GM12873 (cell line): Measurements from ENCODE around the gene CNOT6.

Source experiments
- TF ChIP-seq, protein P1 (sequence below): IDR thresholded peaks from 2 replicates; pipeline ENCODE4 v1.5.1; 2012; ENCODE audit warnings: low read depth, mild to moderate bottlenecking, moderate library complexity, low read length, control low read depth; ENCODE audit not compliant: insufficient read depth; ENCODE audit errors: missing control alignments

Gene CNOT6

DNA sequence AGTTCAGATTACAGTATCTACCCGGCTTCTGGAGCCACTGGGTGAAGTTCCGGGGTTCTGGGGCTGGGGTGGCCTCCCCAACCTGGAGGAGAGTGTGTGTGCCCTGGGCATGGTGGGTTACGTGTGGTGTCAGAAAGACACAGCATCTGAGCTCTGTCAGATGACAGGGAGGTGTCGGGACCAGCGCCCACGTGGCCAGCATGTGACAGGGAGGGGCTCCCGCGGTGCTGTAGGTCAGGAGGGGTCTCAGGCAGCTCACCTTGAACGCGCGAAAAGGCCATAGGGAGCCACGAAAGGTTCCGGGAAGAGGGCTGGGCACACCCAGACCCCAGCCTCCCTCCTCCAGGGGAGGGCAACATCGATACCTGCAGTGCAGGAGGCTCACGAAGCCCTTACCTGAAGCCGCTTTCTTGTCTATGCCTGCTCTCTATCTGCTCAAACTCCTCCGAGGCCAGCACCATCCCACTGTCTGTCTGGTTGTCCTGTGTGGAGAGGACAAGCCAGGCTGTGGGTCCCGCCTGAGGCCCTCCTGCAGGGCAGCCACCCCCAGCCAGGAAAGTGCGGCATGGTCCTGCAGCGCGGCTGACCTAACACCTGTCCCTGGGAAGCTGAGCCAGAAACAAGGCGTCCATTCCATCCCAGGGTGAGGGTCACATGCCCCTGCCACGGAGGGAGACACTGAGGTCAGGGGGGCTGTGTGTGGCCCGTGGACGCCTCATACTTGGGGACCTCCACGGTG lies 114.6 kb downstream of the CNOT6 start:
- TF ChIP-seq, protein P1, sequence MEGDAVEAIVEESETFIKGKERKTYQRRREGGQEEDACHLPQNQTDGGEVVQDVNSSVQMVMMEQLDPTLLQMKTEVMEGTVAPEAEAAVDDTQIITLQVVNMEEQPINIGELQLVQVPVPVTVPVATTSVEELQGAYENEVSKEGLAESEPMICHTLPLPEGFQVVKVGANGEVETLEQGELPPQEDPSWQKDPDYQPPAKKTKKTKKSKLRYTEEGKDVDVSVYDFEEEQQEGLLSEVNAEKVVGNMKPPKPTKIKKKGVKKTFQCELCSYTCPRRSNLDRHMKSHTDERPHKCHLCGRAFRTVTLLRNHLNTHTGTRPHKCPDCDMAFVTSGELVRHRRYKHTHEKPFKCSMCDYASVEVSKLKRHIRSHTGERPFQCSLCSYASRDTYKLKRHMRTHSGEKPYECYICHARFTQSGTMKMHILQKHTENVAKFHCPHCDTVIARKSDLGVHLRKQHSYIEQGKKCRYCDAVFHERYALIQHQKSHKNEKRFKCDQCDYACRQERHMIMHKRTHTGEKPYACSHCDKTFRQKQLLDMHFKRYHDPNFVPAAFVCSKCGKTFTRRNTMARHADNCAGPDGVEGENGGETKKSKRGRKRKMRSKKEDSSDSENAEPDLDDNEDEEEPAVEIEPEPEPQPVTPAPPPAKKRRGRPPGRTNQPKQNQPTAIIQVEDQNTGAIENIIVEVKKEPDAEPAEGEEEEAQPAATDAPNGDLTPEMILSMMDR: no peak

DNA sequence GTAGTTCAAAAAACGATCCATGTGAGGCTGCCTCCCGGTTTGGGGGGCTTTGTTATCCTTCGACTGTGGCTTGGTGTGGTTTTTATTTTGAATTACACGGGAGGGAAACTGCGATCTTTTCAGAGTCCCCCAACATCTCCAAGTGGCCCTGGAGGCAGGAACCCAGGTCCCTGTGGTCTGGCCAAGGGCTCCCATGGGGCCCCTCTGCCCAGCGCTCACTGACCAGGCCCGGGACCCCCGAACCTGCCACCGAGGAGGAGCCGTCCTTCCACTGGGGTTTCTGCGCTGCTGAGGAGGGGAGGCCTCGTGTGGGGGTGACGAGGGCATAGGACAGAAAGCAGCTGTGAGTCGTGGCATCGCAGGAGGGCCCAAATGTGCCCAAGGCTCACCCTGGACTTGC lies 115.2 kb downstream of the CNOT6 start:
- TF ChIP-seq, protein P1: no peak

DNA sequence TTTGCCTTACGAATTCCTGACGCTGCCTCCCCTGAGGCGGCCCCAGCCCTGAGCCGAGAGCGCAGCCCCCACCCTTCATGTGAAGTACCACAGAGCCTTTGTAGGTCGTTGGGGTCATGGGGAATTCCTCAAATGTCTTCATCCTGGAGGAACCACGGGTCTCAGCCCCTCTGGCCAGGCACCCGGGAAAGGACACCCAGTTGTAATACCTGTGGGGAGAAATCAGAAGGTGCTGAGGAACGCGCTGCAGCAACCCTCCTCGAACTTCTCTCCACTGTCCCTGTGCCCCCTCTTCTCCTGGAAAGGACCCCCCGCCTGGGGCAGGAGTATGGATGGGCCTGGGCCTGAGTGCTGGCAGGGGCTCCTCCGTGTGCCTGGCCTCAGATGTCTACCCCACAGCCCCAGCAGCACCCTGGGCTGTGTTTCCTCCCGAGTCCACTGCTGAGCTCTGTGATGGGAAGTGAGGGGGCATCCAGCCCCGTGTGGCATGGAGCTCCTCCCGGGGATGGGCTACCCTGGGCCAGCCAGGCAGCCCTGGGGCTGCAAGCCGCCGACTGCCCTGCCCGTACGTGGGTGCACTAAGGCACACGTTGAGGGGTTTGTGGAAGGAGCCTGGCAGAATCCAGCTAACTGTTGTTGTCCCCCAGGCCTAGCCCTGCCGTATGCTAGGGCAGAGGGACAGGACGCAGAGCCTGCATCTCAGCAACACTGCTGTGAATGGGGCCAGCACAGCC lies 115.8 kb downstream of the CNOT6 start:
- TF ChIP-seq, protein P1: no peak

DNA sequence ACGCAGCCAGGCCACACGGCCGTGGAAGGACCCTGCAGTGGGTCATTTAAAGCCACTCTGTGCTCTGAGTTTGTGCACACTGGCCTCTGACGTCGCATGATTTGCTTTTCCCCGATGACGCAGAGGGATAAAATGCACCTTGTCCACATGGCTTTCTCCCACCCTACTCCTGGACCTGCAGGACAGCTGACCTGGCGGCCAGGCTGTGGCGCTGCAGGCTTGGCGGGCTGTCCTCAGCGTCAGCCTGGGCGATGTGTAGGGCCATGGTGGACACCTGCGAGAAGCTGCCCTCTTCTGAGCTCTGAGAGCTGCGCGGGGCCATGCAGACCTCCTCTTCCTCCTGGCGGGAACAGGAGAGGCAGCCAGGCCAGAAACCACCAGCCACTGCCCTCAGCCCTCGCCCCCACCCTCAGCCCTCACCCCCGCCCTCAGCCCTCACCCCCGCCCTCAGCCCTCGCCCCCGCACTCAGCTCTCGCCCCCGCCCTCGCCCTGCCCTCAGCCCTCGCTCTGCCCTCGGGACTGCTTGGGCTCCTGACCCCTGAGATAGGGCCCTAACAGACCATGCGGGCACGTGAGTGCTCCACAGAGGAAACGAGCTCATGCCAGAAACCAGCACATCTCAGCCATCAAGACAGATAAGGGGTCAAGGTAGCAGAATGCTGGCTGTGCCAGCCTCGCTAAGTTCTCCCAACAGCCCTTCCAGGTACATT lies 117.1 kb downstream of the CNOT6 start:
- TF ChIP-seq, protein P1: no peak

DNA sequence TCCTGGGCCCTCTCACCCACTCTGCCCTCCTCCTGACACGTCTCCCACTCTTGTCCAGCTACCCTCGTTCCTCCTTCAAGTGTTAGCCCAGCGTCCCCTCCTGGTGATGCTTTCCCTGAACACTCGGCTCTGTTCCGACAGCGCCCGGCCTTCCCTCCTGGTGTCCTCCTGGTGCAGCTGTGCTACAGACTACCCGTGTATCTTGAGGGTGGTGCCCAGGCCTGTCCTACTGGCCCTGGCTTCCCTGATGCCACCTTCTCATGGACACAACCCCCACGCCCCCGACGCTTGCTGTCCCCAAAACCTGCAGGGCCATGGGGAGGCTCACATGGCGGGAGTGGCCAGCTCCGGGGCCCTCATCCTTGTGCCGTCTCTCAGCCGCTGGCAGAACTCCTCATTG lies 118.5 kb downstream of the CNOT6 start:
- TF ChIP-seq, protein P1: no peak

DNA sequence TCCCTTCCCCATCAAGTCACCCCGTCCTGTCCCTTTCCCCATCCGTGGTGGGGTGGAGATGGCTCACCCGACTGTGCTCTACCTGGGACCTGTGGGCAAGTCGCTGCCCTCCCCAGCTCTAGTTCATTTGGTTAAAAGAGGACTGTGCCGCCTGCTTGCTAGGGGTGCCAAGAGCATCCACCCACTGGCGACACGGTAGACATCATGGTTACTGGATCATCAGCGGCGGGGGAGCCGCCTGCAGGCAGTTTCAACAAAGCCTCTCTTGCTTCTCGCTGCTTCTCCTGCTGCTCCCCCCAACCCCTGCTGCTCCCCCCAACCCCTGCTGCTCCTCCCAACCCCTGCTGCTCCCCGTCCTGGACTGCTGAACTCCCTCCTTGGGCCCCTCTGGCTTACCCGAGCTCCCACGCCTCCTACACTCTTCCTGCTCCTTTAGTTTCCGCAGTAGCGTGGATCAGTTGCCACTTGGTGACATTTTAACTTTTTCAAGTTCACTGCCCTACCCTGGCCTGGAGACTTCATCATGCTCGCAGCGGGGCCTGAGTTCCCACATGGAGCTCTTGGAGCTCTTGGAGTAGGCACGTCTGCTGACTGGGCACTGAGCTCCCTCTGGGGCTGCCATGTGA lies 119.1 kb downstream of the CNOT6 start:
- TF ChIP-seq, protein P1: no peak

DNA sequence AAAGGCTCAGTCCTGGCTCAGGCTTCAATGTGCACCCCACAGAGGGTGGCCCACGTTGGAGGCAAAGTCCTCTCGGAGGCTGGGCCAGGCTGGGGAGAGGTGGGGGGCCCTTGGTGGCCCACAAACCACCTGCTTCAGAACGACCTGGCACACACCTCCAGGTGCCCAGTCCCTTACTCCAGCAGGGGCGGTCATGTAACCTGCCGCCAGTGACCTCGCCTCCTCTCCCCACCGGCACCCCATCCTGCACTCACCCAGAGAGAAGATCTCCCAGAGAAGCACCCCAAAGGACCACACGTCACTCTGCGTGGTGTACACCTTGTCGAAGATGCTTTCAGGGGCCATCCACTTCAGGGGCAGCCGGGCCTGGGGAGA lies 119.6 kb downstream of the CNOT6 start:
- TF ChIP-seq, protein P1: no peak
